Neural progenitor cell (in vitro differentiated cells): ENCODE results near the gene ILKAP.

ENCODE experiments used
- EZH2 ChIP-seq: fragments of 200-600 bp; sonication (generic); IDR thresholded peaks from 2 replicates; pipeline ENCODE4 v1.6.1; 2017; ENCODE audit warnings: antibody characterized with exemption, mild to moderate bottlenecking, moderate library complexity
- EZH2phosphoT487 ChIP-seq: fragments of 200-600 bp; sonication (generic); IDR thresholded peaks from 2 replicates; pipeline ENCODE4 v1.6.1; 2017; ENCODE audit warnings: antibody characterized with exemption
- TF ChIP-seq, protein P1 (sequence below): fragments of 200-600 bp; sonication (generic); IDR thresholded peaks from 2 replicates; pipeline ENCODE4 v1.5.1; 2017; ENCODE audit warnings: antibody characterized with exemption, mild to moderate bottlenecking

DNA sequence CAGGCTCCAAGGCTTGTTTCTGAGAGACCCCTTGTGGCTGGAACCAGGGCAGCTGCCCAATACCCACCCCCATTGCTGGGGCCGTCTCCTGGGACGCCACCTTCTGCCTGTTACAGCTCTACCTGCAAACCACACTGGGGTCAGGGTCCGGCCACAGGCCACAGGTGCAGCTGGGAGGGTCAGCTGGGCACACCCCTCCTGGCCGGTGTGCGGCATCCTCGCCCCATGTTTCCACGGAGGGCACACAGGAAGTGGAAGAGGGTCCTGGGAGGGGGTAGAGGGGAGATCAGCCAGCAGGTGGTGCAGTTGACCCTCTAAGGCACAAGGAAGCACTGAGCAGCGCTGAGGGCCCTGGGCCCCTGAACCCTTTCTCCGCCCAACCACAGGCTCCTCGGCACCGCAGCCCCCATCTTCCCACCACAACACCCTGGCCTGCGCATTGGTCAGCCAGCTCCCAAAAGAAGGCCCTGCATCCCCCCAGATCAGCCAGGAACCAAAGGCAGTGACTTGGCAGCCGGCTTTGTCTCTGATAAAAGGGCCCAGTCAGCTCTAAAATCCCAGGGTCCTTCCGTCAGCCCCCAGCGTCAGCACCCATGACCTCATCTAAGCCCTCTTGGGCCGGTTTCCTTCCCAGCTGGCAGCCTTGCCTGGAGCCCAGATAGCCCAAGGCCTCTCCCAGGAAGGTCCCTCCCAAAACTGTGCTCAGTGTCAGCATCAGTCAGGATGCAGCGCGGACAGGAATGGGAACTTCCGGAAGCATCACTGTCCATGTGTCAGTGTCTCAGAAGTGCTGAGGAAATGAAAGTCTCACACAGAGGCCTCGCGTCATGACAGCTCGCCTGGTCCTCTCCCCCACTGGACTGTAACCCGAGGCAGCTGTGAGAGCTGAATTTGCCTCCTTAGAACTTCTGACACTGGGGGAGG, 43.0 kb downstream of the ILKAP start:
- TF ChIP-seq, protein P1, sequence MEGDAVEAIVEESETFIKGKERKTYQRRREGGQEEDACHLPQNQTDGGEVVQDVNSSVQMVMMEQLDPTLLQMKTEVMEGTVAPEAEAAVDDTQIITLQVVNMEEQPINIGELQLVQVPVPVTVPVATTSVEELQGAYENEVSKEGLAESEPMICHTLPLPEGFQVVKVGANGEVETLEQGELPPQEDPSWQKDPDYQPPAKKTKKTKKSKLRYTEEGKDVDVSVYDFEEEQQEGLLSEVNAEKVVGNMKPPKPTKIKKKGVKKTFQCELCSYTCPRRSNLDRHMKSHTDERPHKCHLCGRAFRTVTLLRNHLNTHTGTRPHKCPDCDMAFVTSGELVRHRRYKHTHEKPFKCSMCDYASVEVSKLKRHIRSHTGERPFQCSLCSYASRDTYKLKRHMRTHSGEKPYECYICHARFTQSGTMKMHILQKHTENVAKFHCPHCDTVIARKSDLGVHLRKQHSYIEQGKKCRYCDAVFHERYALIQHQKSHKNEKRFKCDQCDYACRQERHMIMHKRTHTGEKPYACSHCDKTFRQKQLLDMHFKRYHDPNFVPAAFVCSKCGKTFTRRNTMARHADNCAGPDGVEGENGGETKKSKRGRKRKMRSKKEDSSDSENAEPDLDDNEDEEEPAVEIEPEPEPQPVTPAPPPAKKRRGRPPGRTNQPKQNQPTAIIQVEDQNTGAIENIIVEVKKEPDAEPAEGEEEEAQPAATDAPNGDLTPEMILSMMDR, result peak; percentile 54
- no peak for TF ChIP-seq EZH2phosphoT487
- no peak for TF ChIP-seq EZH2
